ENCODE measurements around the gene VSTM1. TPM values are rescaled to one million over a fixed set of nuclear protein-coding genes. Genes with fewer than 3 reads are reported as not detected.

Gene VSTM1
- total RNA-seq, 1 experiment from 2014 or later: 0.59 TPM

- H3K4me1 ChIP-seq (replicated peaks; ENCODE audit: insufficient read depth): no peaks in the 10 kb centered on the region
- H3K9me2 ChIP-seq (ENCODE audit: insufficient read depth): no peaks in the 10 kb centered on the region
- no peak overlapping the region for H3K27ac ChIP-seq
- peak overlapping the region; percentile 51; the same call in 1 of the 2 replicates for H3K4me3 ChIP-seq
- peaks cover 13% of the 10 kb centered on the region for H3F3A ChIP-seq (ENCODE audit: insufficient read depth, low read depth)
- ChIA-PET POLR2A (ENCODE audit: unreplicated experiment) (interaction anchor here (0.5 kb wide), 1 partner anchor 60 kb away, joined by 7 read pairs; no protein-coding TSS in a partner anchor), CTCF (interaction anchor here (0.6 to 0.7 kb wide), 3 partner anchors 104 to 302 kb away, joined by 4 read pairs; no protein-coding TSS in a partner anchor)
- DNase-seq: no peak
- H3K4me2 ChIP-seq: peak overlapping the region; percentile 83
- H2AFZ ChIP-seq: peak overlapping the region; percentile 69; the same call in 1 of the 2 replicates
- peaks cover 36% of the 10 kb centered on the region for H3K27me3 ChIP-seq (ENCODE audit: insufficient read depth, low read depth)
- no TSS peak for BruUV-seq (replicated peaks)
- no peaks in the 10 kb centered on the region for H3K36me3 ChIP-seq (ENCODE audit: low read depth)
- H3K9me3 ChIP-seq (ENCODE audit: insufficient read depth, low read depth): no peaks in the 10 kb centered on the region
- H3K79me2 ChIP-seq (ENCODE audit: low read depth): no peaks in the 10 kb centered on the region
- intact Hi-C loops (cut with micrococcal nuclease; ENCODE audit: unreplicated experiment): no loop called here
- TF ChIP-seq CTCF (conservative IDR thresholded peaks at IDR 0.05) (no peak), EZH2 (IDR thresholded peaks at IDR 0.05; ENCODE audit: low read depth) (no peak)
- H4K20me1 ChIP-seq (ENCODE audit: insufficient read depth): no peaks in the 10 kb centered on the region
These were observed 31.6 kb upstream of the VSTM1 start for GRCh38 chr19:54095136-54095858.

DNA sequence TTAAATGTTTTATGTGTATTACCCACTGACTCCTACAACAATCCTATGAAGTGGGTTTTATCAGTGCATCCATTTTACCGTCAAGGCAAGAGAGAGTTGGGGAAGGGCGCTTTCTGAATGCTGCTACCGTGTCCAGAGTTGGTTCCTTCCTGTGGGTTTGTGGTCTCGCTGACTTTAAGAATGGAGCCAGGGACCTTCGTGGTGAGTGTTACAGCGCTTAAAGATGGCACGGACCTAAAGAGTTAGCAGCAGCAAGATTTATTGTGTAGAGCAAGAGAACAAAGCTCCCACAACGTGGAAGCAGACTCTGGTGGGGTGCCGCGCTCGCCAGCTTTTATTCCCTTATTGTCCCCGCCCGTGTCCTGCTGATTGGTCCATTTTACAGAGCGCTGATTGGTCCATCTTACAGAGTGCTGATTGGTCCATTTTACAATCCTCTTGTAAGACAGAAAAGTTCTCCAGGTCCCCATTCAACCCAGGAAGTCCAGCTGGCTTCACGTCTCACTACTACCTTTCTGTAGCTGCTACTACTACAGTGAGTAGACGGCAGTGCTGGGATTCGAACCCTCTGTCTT, 30.8 kb upstream of the VSTM1 start:
- H3K4me1 ChIP-seq (replicated peaks; ENCODE audit: insufficient read depth): no peaks in the 10 kb centered on the region
- no peaks in the 10 kb centered on the region for H3K9me3 ChIP-seq (ENCODE audit: insufficient read depth, low read depth)
- peaks cover 7% of the 10 kb centered on the region for H3F3A ChIP-seq (ENCODE audit: insufficient read depth, low read depth)
- BruUV-seq (replicated peaks): no TSS peak
- POLR2A ChIA-PET (ENCODE audit: unreplicated experiment): no interaction called here
- no peaks in the 10 kb centered on the region for H4K20me1 ChIP-seq (ENCODE audit: insufficient read depth)
- no peak overlapping the region for H3K27ac ChIP-seq
- H3K79me2 ChIP-seq (ENCODE audit: low read depth): no peaks in the 10 kb centered on the region
- H2AFZ ChIP-seq: no peak overlapping the region
- H3K4me3 ChIP-seq: no peak overlapping the region
- TF ChIP-seq CTCF (conservative IDR thresholded peaks at IDR 0.05) (no peak), EZH2 (IDR thresholded peaks at IDR 0.05; ENCODE audit: low read depth) (no peak)
- no peak for DNase-seq
- H3K4me2 ChIP-seq: no peak overlapping the region
- H3K36me3 ChIP-seq (ENCODE audit: low read depth): no peaks in the 10 kb centered on the region
- CTCF ChIA-PET: interaction anchor here (0.6 kb wide), 1 partner anchor 248 kb away, joined by 4 read pairs; no protein-coding TSS in a partner anchor
- peaks cover 36% of the 10 kb centered on the region for H3K27me3 ChIP-seq (ENCODE audit: insufficient read depth, low read depth)
- no peaks in the 10 kb centered on the region for H3K9me2 ChIP-seq (ENCODE audit: insufficient read depth)
- intact Hi-C loops (cut with micrococcal nuclease; ENCODE audit: unreplicated experiment): no loop called here

GRCh38 chr19:54084410-54084809, 20.7 kb upstream of the VSTM1 start:
- H3K4me2 ChIP-seq: no peak overlapping the region
- no peak for TF ChIP-seq EZH2 (IDR thresholded peaks at IDR 0.05; ENCODE audit: low read depth)
- peaks cover 13% of the 10 kb centered on the region; the same call in 1 of the 2 replicates for H3K9me3 ChIP-seq (ENCODE audit: insufficient read depth, low read depth)
- H3K36me3 ChIP-seq (ENCODE audit: low read depth): no peaks in the 10 kb centered on the region
- DNase-seq: no peak
- peaks cover 14% of the 10 kb centered on the region; the same call in 1 of the 2 replicates for H3K27me3 ChIP-seq (ENCODE audit: insufficient read depth, low read depth)
- no peaks in the 10 kb centered on the region for H4K20me1 ChIP-seq (ENCODE audit: insufficient read depth)
- no peak overlapping the region for H3K27ac ChIP-seq
- H3K79me2 ChIP-seq (ENCODE audit: low read depth): no peaks in the 10 kb centered on the region
- no peak overlapping the region for H2AFZ ChIP-seq
- no peaks in the 10 kb centered on the region for H3K4me1 ChIP-seq (replicated peaks; ENCODE audit: insufficient read depth)
- ChIA-PET POLR2A (ENCODE audit: unreplicated experiment) (no interaction called here), CTCF (interaction anchor here (0.7 kb wide), 1 partner anchor 53 kb away, joined by 9 read pairs; the partner anchor contains the start of gene CNOT3)
- H3K4me3 ChIP-seq: no peak overlapping the region
- intact Hi-C loops (cut with micrococcal nuclease; ENCODE audit: unreplicated experiment): no loop called here
- H3K9me2 ChIP-seq (ENCODE audit: insufficient read depth): no peaks in the 10 kb centered on the region
- H3F3A ChIP-seq (ENCODE audit: insufficient read depth, low read depth): no peaks in the 10 kb centered on the region
- no TSS peak for BruUV-seq (replicated peaks)
